ENCODE measurements around the gene MTRR. TPM values are rescaled to one million over a fixed set of nuclear protein-coding genes. Genes with fewer than 3 reads are reported as not detected.
A peak's percentile ranks its signal among the peaks of the same experiment; 100 is the strongest.

Gene MTRR
- total RNA-seq, 1 experiment from 2014 or later, result 22.9 TPM

DNA sequence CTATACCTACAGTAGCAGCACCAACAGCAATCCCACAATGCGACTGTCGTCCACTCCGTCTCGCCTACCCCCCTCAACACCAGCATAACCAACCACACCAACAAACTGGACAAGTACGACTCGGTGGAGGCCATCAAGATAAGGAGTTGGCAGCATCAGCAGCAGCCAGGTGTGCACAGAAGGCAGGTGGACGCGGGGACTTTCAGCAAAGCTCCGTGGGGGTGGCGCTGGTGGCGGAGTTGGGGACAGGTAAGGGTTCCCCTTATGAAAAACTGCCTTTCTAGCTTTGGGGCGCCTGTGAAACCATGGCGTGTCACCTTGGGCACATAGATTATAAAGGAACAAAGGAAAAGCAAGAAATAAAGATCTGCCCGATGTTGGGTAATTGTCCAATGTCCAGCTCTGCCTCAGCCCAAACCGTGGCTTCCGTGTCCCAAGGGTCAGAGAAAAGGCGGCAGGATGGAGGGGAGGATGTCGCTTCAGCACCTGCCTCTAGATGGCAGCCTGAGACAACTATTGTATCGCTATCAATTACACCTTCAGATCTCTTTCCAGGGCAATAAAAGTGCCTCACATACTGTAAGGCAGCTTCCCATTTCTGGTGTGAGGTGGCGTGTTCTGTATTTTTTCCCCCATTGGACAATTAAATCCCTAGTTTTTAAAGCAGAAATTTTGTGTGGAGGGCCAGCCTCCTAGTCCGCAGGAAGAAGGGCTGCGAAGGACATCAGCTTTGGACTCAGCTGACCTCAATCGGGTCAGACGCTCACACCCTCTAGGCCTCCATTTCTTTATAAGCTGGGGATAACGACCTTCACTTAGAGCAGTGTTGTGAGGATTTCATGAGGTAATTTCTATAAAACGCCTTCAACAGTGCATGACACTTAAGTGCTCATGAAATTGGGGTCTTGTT, 58.8 kb downstream of the MTRR start:
- DNase-seq (ENCODE audit: low spot score), result peak; percentile 74
- in situ Hi-C loops (cut with HindIII; ENCODE audit: low sequenced_read_pairs), result no loop called here

DNA sequence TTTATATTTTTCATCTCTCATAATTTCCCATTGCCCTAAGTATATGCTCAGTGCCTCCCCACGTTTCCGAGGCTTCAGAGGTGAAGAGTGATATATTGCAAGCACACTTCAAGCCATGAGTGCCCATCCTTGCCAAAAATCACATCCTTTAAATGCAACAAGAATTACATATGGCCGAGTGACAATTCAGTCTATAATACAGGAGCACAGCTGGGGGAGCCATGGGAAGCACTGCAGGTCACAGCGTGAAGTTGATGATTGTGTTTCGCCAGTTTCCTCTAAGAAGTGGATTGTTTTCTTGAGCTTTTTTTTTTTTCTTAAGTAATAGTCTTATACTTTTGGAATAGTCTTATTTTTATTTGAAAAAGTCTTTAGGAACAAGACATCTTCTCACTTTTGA, 61.1 kb downstream of the MTRR start:
- no peak for DNase-seq (ENCODE audit: low spot score)
- in situ Hi-C loops (cut with HindIII; ENCODE audit: low sequenced_read_pairs), result no loop called here

DNA sequence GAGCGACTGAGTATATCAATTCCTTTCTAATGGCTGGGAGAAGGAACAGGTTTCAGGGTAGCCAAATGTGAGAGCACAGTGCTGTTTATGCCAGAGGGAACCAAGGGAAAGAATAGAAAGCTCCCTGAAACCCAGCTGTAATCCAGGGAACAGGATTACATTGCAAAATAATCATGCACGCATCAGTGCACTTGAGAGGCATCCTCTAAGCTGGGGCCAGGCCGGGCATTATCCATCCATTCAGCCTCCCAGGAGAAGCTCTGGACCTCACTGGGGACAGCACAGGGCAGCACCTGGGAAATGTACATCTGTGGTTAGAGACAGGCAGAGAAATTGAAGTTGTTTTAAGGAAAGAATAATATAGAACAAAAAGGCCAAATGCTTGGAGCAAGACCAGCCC, 72.7 kb downstream of the MTRR start:
- in situ Hi-C loops (cut with HindIII; ENCODE audit: low sequenced_read_pairs), result no loop called here
- no peak for DNase-seq (ENCODE audit: low spot score)

DNA sequence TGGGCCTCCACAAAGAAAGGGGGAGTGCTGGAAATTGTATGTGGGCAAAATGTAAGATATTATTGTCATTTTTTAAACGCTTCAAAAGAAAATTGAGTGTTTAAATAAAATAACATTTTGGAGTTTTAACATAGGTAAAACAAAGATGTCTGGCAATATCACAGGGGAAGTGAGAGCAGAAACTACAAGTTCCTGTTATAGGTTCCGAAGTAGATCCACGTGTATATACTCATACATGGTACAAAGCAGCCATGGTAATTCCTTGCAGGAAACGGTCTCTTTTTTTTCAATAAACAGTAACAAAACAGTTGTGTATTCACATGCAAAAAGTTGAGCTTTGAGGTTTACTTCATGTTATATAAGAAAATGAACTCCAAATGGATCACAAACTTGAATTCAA, 78.4 kb downstream of the MTRR start:
- no peak for DNase-seq (ENCODE audit: low spot score)
- in situ Hi-C loops (cut with HindIII; ENCODE audit: low sequenced_read_pairs), result no loop called here

Other genes starting within 250 kb of the MTRR start
- gene CFAP90, start 18.0 kb upstream of the MTRR start, total RNA-seq (2014; rRNA removed; shearing (Covaris generic)), result 0.25 TPM in 1 of 2 replicates, not detected in the other
- gene FASTKD3, start 117 bp upstream of the MTRR start, total RNA-seq (2014; rRNA removed; shearing (Covaris generic)), result 14.1 and 25.5 TPM in 2 replicates

Data from G401 (cell line).